HepG2 (cell line): ENCODE data around the gene HAND1. TPM values are rescaled to one million over a fixed set of nuclear protein-coding genes. Genes with fewer than 3 reads are reported as not detected.

ENCODE experiments used
- ARID4A ChIP-seq: sonication (generic); formaldehyde crosslinking; IDR thresholded peaks from 2 replicates; pipeline ENCODE4 v1.5.0; 2020; ENCODE audit warnings: mild to moderate bottlenecking, missing genetic modification reagents, borderline replicate concordance
- MTA1 ChIP-seq: sonication (generic); formaldehyde crosslinking; IDR thresholded peaks from 2 replicates; pipeline ENCODE4 v1.4.0; 2020; ENCODE audit warnings: missing genetic modification reagents, mild to moderate bottlenecking, borderline replicate concordance
- MYPOP ChIP-seq: sonication (generic); formaldehyde crosslinking; IDR thresholded peaks from 2 replicates; pipeline ENCODE4 v1.8.1; 2023; ENCODE audit warnings: mild to moderate bottlenecking, moderate library complexity, missing genetic modification reagents
- PBX2 ChIP-seq: IDR thresholded peaks from 2 replicates; pipeline ENCODE4 v1.6.1; 2016; ENCODE audit warnings: control low read depth
- RAD21 ChIP-seq: fragments of 450-650 bp; formaldehyde crosslinking; IDR thresholded peaks from 2 replicates; pipeline ENCODE4 v1.5.0; 2020; ENCODE audit warnings: mild to moderate bottlenecking
- RBFOX2 ChIP-seq: fragments of 200-400 bp; formaldehyde crosslinking; IDR thresholded peaks from 2 replicates; pipeline ENCODE4 v1.6.1; 2017; ENCODE audit warnings: low read depth, mild to moderate bottlenecking, low read length
- RNF2 ChIP-seq: fragments of 450-650 bp; conservative IDR thresholded peaks from 2 replicates; pipeline ENCODE4 v1.6.1; 2016; ENCODE audit warnings: low read depth
- THYN1 ChIP-seq: sonication (generic); formaldehyde crosslinking; IDR thresholded peaks from 2 replicates; pipeline ENCODE4 v1.8.1; 2023; ENCODE audit warnings: low read depth, mild to moderate bottlenecking, moderate library complexity, missing genetic modification reagents, borderline replicate concordance
- ZBTB49 ChIP-seq: sonication (generic); formaldehyde crosslinking; IDR thresholded peaks from 2 replicates; pipeline ENCODE4 v1.4.0; 2020; ENCODE audit warnings: missing genetic modification reagents, borderline replicate concordance
- ZFP41 ChIP-seq: sonication (generic); formaldehyde crosslinking; IDR thresholded peaks from 2 replicates; pipeline ENCODE4 v1.4.0; 2020; ENCODE audit warnings: mild to moderate bottlenecking, missing genetic modification reagents, borderline replicate concordance
- ZNF441 ChIP-seq: sonication (generic); formaldehyde crosslinking; IDR thresholded peaks from 2 replicates; pipeline ENCODE4 v1.7.0; 2021; ENCODE audit warnings: missing genetic modification reagents, borderline replicate concordance
- ZNF468 ChIP-seq: sonication (generic); formaldehyde crosslinking; IDR thresholded peaks from 2 replicates; pipeline ENCODE4 v1.8.0; 2022; ENCODE audit warnings: mild to moderate bottlenecking, moderate library complexity, missing genetic modification reagents
- ZNF564 ChIP-seq: sonication (generic); formaldehyde crosslinking; IDR thresholded peaks from 2 replicates; pipeline ENCODE4 v1.8.1; 2023; ENCODE audit warnings: mild to moderate bottlenecking, missing genetic modification reagents
- ZNF710 ChIP-seq: sonication (generic); formaldehyde crosslinking; IDR thresholded peaks from 2 replicates; pipeline ENCODE4 v1.5.0; 2020; ENCODE audit warnings: mild to moderate bottlenecking, missing genetic modification reagents, borderline replicate concordance
- ZNF790 ChIP-seq: sonication (generic); formaldehyde crosslinking; IDR thresholded peaks from 2 replicates; pipeline ENCODE4 v1.8.0; 2022; ENCODE audit warnings: missing genetic modification reagents, mild to moderate bottlenecking, borderline replicate concordance
- polyA plus RNA-seq, 8 experiments: library from polyadenylated mRNA; depleted of rRNA in 3 of 8; stranded (reverse) in 7 of 8; unstranded in 1 of 8; fragments of >200 nt; fragmentation: Illumina TruSeq in 4 of 8; extraction: Trizol in 4 of 8; gene quantifications; 2 replicates each; pipeline versions ENCODE4 v1.2.1 to v1.2.3, GENCODE V29; 2011 to 2016; ENCODE audit warnings: low read depth in 4 of 8, missing spikeins in 1 of 8, mixed read lengths in 1 of 8; ENCODE audit not compliant: insufficient read depth in 1 of 8
- total RNA-seq, 5 experiments: library from RNA; depleted of rRNA; stranded (reverse); fragments of >200 nt; fragmentation: Illumina TruSeq; extraction: Trizol; gene quantifications; 2 replicates each; pipeline ENCODE4 v1.2.3, GENCODE V29; 2016; ENCODE audit warnings: low read depth in 1 of 5

Gene HAND1
- total and polyA plus RNA-seq, 2 of the 13 experiments (the other 11 are each of a cell fraction or from before 2014, with no cell fraction given), result not detected

GRCh38 chr5:154446195-154447088 is 31.6 kb downstream of the HAND1 start (continued):
- TF ChIP-seq ARID4A (CRISPR knock-in tag) (peak; percentile 58; the same call in 1 of the 2 replicates), ZBTB49 (CRISPR knock-in tag) (no peak), ZFP41 (CRISPR knock-in tag) (no peak), RNF2 (no peak), MYPOP (no peak), ZNF441 (CRISPR knock-in tag) (peak; percentile 20; the same call in 1 of the 2 replicates), ZNF468 (no peak), ZNF710 (CRISPR knock-in tag) (no peak), RAD21 (CRISPR knock-in tag) (no peak), PBX2 (CRISPR knock-in tag) (no peak), RBFOX2 (0 out of 2 replicates have a peak, but pooled peaks have one; percentile 44), ZNF564 (CRISPR knock-in tag) (0 out of 2 replicates have a peak, but pooled peaks have one; percentile 12), THYN1 (CRISPR knock-in tag) (no peak), ZNF790 (CRISPR knock-in tag) (0 out of 2 replicates have a peak, but pooled peaks have one; percentile 32), MTA1 (CRISPR knock-in tag) (no peak)
